ENCODE measurements around the gene NOXA1. TPM values are rescaled to one million over a fixed set of nuclear protein-coding genes. Genes with fewer than 3 reads are reported as not detected.

The NOXA1 gene
- total RNA-seq, 1 experiment from 2014 or later, result 8.2 TPM

GRCh38 chr9:137436761-137437600 is 13.8 kb downstream of the NOXA1 start:
- no TSS peak for BruUV-seq (replicated peaks)
- no peak for TF ChIP-seq CTCF (IDR thresholded peaks at IDR 0.05; ENCODE audit: unreplicated experiment)
- Mint-ChIP-seq H3K36me3 (ENCODE audit: insufficient read depth, unreplicated experiment) (peaks cover 8% of the 10 kb centered on the region), H3K4me1 (ENCODE audit: insufficient read depth, unreplicated experiment) (no peaks in the 10 kb centered on the region), H3K4me3 (ENCODE audit: unreplicated experiment) (no peak overlapping the region), H3K27ac (ENCODE audit: low read depth, unreplicated experiment) (no peak overlapping the region), H3K9me3 (ENCODE audit: unreplicated experiment) (no peaks in the 10 kb centered on the region), H3K27me3 (ENCODE audit: insufficient read depth, unreplicated experiment) (no peaks in the 10 kb centered on the region)
- DNase-seq (ENCODE audit: unreplicated experiment), result no peak
- CTCF ChIA-PET, result interaction anchor here (0.6 to 1.1 kb wide), 2 partner anchors 8 to 13 kb away, joined by 3 read pairs; no protein-coding TSS in a partner anchor
- POLR2A ChIA-PET, result interaction anchor here (1.1 to 3.9 kb wide), 2 partner anchors 12 to 14 kb away, joined by 3 to 12 read pairs; partner anchors contain the start of genes EXD3 and NOXA1
- intact Hi-C loops (cut with micrococcal nuclease), result no loop called here

GRCh38 chr9:137437691-137438590 is 14.7 kb downstream of the NOXA1 start:
- Mint-ChIP-seq H3K27me3 (ENCODE audit: insufficient read depth, unreplicated experiment) (no peaks in the 10 kb centered on the region), H3K27ac (ENCODE audit: low read depth, unreplicated experiment) (no peak overlapping the region), H3K4me1 (ENCODE audit: insufficient read depth, unreplicated experiment) (no peaks in the 10 kb centered on the region), H3K9me3 (ENCODE audit: unreplicated experiment) (no peaks in the 10 kb centered on the region), H3K4me3 (ENCODE audit: unreplicated experiment) (no peak overlapping the region), H3K36me3 (ENCODE audit: insufficient read depth, unreplicated experiment) (peaks cover 8% of the 10 kb centered on the region)
- intact Hi-C loops (cut with micrococcal nuclease), result no loop called here
- POLR2A ChIA-PET, result interaction anchor here (1.2 to 3.9 kb wide), 2 partner anchors 13 to 15 kb away, joined by 6 to 12 read pairs; partner anchors contain the start of genes EXD3 and NOXA1
- CTCF ChIA-PET, result interaction anchor here (0.6 to 1.1 kb wide), 2 partner anchors 7 to 14 kb away, joined by 3 read pairs; no protein-coding TSS in a partner anchor
- no TSS peak for BruUV-seq (replicated peaks)
- no peak for DNase-seq (ENCODE audit: unreplicated experiment)
- no peak for TF ChIP-seq CTCF (IDR thresholded peaks at IDR 0.05; ENCODE audit: unreplicated experiment)

- DNase-seq (ENCODE audit: unreplicated experiment), result no peak
- no peak for TF ChIP-seq CTCF (IDR thresholded peaks at IDR 0.05; ENCODE audit: unreplicated experiment)
- H3K27ac Mint-ChIP-seq (ENCODE audit: low read depth, unreplicated experiment), result no peak overlapping the region
- H3K9me3 Mint-ChIP-seq (ENCODE audit: unreplicated experiment), result no peaks in the 10 kb centered on the region
- no peaks in the 10 kb centered on the region for H3K27me3 Mint-ChIP-seq (ENCODE audit: insufficient read depth, unreplicated experiment)
- CTCF ChIA-PET, result no interaction called here
- H3K36me3 Mint-ChIP-seq (ENCODE audit: insufficient read depth, unreplicated experiment), result peaks cover 8% of the 10 kb centered on the region
- no TSS peak for BruUV-seq (replicated peaks)
- H3K4me3 Mint-ChIP-seq (ENCODE audit: unreplicated experiment), result no peak overlapping the region
- intact Hi-C loops (cut with micrococcal nuclease), result no loop called here
- H3K4me1 Mint-ChIP-seq (ENCODE audit: insufficient read depth, unreplicated experiment), result no peaks in the 10 kb centered on the region
- POLR2A ChIA-PET, result interaction anchor here (1.2 kb wide), 1 partner anchor 16 kb away, joined by 6 read pairs; the partner anchor contains the start of genes EXD3 and NOXA1
These were observed 15.5 kb downstream of the NOXA1 start for GRCh38 chr9:137438591-137439157.

Data from MCF 10A (cell line).